Esophagus squamous epithelium (tissue), 4 donors: ENCODE measurements around the gene FRMPD4.

ENCODE experiments used
- CTCF ChIP-seq, 6 experiments: fragments of 450-650 bp in 4 of 6; fragments of 200-600 bp in 2 of 6; sonication (generic) in 2 of 6; IDR thresholded peaks; one replicate each; pipeline ENCODE4 v1.5.1; 2016 to 2019; ENCODE audit warnings: antibody characterized with exemption in 6 of 6, mild to moderate bottlenecking in 4 of 6, moderate library complexity in 4 of 6
- POLR2A ChIP-seq, 4 donors: fragments of 450-650 bp; IDR thresholded peaks; one replicate each; pipeline ENCODE4 v1.6.1; 2017; ENCODE audit warnings: antibody characterized with exemption in 4 of 4, mild to moderate bottlenecking in 4 of 4, moderate library complexity in 3 of 4

- TF ChIP-seq CTCF (IDR thresholded peaks at IDR 0.05) (no peak), POLR2A (IDR thresholded peaks at IDR 0.05) (no peak)
Observed at GRCh38 chrX:12366440-12366839, 228.2 kb downstream of the FRMPD4 start.
